ENCODE results near the gene SYNGR2. TPM values are rescaled to one million over a fixed set of nuclear protein-coding genes. Genes with fewer than 3 reads are reported as not detected.

SYNGR2 gene
- total and polyA plus RNA-seq, 7 donors = 14.7 to 280 (median 23.5) TPM

DNA sequence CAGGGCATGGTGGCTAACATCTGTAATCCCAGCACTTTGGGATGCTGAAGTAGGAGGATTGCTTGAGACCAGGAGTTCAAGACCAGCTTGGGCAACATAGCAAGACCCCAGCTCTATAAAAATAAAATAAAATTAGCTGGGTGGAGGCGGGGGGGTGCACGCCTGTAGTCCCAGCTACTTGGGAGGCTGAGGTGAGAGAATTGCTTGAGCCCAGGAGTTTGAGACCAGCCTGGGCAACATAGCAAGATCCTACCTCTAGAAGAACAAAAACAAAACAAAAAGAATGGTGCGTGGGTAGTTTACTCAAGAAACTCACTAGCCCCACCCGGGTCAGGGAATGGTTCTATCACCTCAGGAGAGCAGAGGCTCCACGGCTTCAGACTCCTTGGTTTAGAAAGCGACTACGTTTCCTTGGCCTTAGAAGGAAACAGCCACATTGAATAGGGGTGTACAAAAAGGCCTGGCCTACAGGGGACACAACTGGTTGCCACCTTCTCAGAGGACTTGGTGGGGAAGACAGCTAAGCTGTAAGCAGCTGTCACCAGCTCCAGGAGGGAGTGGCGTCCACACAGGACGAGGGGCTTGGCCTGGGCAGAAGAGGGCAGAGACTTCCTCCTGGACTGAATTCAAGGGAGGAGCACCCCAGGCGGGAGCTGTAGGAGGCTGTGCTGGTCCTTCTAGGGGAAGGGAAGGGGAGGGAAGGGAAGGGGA, 17.8 kb downstream of the SYNGR2 start:
- no peak for DNase-seq
- peak overlapping the region in 3 of 4 donors; percentile 58 to 82 (median 65) for H3K27ac ChIP-seq
- no peaks in the 10 kb centered on the region for H3K9me3 ChIP-seq
- peak overlapping the region in 3 of 4 donors; percentile 42 to 51 (median 50) for H3K4me3 ChIP-seq
- TF ChIP-seq, protein P1, sequence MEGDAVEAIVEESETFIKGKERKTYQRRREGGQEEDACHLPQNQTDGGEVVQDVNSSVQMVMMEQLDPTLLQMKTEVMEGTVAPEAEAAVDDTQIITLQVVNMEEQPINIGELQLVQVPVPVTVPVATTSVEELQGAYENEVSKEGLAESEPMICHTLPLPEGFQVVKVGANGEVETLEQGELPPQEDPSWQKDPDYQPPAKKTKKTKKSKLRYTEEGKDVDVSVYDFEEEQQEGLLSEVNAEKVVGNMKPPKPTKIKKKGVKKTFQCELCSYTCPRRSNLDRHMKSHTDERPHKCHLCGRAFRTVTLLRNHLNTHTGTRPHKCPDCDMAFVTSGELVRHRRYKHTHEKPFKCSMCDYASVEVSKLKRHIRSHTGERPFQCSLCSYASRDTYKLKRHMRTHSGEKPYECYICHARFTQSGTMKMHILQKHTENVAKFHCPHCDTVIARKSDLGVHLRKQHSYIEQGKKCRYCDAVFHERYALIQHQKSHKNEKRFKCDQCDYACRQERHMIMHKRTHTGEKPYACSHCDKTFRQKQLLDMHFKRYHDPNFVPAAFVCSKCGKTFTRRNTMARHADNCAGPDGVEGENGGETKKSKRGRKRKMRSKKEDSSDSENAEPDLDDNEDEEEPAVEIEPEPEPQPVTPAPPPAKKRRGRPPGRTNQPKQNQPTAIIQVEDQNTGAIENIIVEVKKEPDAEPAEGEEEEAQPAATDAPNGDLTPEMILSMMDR (IDR thresholded peaks at IDR 0.05) = no peak
- TF ChIP-seq POLR2AphosphoS5 (IDR thresholded peaks at IDR 0.05) (no peak), POLR2A (IDR thresholded peaks at IDR 0.05) (no peak), EP300 (IDR thresholded peaks at IDR 0.05) (no peak)
- peaks cover 0 to 40% (median 28%) of the 10 kb centered on the region in 4 donors for H3K4me1 ChIP-seq
- no peaks in the 10 kb centered on the region for H3K27me3 ChIP-seq
- 27 to 52% methylated on average over 10 of the region's 10 CpGs for WGBS, 2 donors
- H3K36me3 ChIP-seq = peaks cover 0 to 4% (median 0%) of the 10 kb centered on the region in 4 donors
- intact Hi-C loops (cut with DNase I) = no loop called here

DNA sequence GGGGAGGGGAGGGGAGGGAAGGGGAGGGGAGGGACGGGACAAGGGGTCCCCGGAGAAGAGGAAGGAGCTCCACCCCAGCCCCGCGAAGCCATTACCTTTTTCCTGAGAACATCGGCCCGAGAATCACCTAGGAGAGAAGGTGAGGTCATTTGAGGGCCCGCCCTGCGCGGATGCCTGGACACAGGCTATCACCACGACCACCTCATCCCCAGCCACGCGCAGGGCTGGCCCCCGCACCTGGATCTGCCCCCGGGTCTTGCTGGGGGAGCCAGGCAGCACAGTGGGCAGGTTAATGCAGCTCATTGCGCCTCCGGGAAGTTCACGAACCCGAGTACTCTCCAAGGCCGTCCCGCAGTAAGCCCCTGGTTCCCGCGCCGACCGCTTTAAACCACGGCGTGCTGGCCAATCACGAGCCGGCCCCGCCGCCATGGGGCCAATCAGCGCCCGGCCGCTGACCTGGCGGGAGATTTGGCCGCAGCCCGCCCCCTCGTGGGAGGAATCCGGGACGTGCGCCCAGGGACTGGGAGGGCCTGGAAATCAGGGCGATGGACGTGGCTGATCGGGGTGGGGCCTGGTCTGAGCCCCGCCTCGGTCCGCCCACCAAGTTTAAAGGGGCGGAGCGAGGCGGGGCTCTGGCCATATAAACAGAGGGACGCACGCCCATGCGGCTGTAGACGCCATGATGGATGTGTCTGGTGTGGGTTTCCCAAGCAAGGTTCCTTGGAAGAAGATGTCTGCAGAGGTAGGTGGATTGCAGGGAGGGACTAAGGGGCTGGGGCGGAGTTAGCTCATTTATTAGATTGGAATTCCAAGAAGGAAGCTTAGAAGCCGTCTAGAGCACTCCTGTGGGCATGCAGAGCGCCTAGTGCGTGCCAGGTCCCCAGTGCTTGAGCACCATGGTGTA, 18.6 kb downstream of the SYNGR2 start, which contains the start of the genes AFMID and TK1:
TSS of gene AFMID (plus strand) at position 671 of the 904 bp plus-strand sequence. CDS start at position 680, 9 bp downstream.
TSS of gene TK1 (minus strand) at position 361 of the 904 bp plus-strand sequence. CDS start at position 303, 58 bp downstream.
- Histone ChIP-seq H3K27ac (peak within 1 kb of the TSS; percentile 35 to 82 (median 62)), H3K4me3 (peak within 1 kb of the TSS; percentile 23 to 51 (median 46)), H3K27me3 (no peaks in the 10 kb centered on the region), H3K4me1 (peaks cover 0 to 40% (median 28%) of the 10 kb centered on the region in 4 donors), H3K9me3 (no peaks in the 10 kb centered on the region), H3K36me3 (peaks cover 0 to 5% (median 0%) of the 10 kb centered on the region in 4 donors)
- TF ChIP-seq, protein P1 (IDR thresholded peaks at IDR 0.05) = peak; percentile 63 to 87 (median 71)
- TF ChIP-seq POLR2AphosphoS5 (IDR thresholded peaks at IDR 0.05) (peak in 3 of 4 donors; percentile 32 to 66 (median 49)), POLR2A (IDR thresholded peaks at IDR 0.05) (peak in 1 of 2 donors; percentile 20), EP300 (IDR thresholded peaks at IDR 0.05) (no peak)
- peak; percentile 97 for DNase-seq
- 2 to 5% methylated on average over 57 of the region's 57 CpGs for WGBS, 2 donors
- intact Hi-C loops (cut with DNase I) = no loop called here

DNA sequence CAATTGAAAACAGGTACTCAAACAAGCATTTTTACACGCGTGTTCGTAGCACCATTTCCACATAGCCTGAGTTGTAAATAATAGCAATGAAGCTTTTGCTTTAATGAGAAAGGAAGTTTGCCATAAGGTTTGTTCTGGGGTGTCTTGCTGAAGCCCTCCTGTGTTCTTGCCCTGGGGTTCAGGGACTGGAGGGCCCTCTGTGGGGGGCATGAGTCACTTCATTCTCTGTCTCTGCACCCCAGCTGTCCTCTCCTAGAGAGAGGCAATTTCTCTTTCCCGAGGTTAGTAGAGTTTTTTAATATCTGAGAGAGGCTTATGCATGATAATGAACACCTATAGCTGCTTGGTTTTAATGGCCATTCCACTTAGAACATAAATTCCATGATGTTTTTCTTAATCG, 28.3 kb downstream of the SYNGR2 start:
- Histone ChIP-seq H3K9me3 (no peaks in the 10 kb centered on the region), H3K4me1 (no peaks in the 10 kb centered on the region), H3K27ac (no peak overlapping the region), H3K27me3 (no peaks in the 10 kb centered on the region), H3K4me3 (no peak overlapping the region), H3K36me3 (peaks cover 0 to 12% (median 0%) of the 10 kb centered on the region in 4 donors)
- TF ChIP-seq EP300 (IDR thresholded peaks at IDR 0.05) (no peak), POLR2AphosphoS5 (IDR thresholded peaks at IDR 0.05) (no peak), POLR2A (IDR thresholded peaks at IDR 0.05) (no peak)
- TF ChIP-seq, protein P1 (IDR thresholded peaks at IDR 0.05) = no peak
- no peak for DNase-seq
- intact Hi-C loops (cut with DNase I) = no loop called here
- 86 to 94% methylated on average over 5 of the region's 5 CpGs for WGBS, 2 donors

DNA sequence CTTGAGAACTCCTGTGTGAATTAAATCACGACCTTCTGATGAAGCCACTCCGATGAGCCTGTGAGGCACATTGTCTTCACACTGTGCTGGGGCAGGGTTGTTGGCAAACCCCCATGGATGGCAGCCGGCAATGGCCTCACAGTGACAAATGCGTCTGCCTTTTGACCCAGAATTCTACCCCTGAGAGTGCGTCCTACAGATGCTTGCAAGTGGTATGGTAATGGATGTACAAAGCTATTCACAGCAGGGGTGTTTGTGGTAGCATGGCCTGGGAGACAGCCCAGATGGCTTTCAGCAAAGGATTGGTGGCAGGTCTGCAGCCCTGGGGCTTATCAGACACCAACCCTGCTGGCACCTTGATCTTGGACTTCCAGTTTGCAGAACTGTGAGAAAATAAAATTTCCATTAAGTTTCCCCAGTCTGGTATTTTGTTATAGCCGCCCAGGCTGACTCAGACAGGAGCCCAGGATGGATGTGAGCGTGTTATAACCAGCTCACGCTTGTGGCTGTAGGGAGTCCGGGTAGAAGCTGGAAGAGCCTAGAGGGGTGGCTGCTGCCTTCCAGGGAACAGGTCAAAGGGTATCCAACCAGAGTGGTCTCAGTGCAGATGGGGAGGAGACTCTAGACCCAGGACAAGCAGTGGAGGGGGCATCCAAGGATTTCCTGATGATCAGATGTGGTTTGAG, 28.9 kb downstream of the SYNGR2 start:
- Histone ChIP-seq H3K9me3 (no peaks in the 10 kb centered on the region), H3K27ac (no peak overlapping the region), H3K4me1 (no peaks in the 10 kb centered on the region), H3K27me3 (no peaks in the 10 kb centered on the region), H3K4me3 (no peak overlapping the region), H3K36me3 (peaks cover 0 to 7% (median 0%) of the 10 kb centered on the region in 4 donors)
- 91 to 93% methylated on average over 9 of the region's 9 CpGs for WGBS, 2 donors
- TF ChIP-seq POLR2A (IDR thresholded peaks at IDR 0.05) (no peak), EP300 (IDR thresholded peaks at IDR 0.05) (no peak), POLR2AphosphoS5 (IDR thresholded peaks at IDR 0.05) (no peak)
- TF ChIP-seq, protein P1 (IDR thresholded peaks at IDR 0.05) = no peak
- intact Hi-C loops (cut with DNase I) = no loop called here
- DNase-seq = no peak
